Heart left ventricle (tissue), 16 donors: ENCODE data around the gene UCHL5. TPM values are rescaled to one million over a fixed set of nuclear protein-coding genes. Genes with fewer than 3 reads are reported as not detected.

ENCODE experiments used
- ATAC-seq, 4 donors: fragments of 200-7000 bp; cut with Tn5 transposase; one replicate each; pipeline ENCODE4 v1.9.1; 2020 to 2022; ENCODE audit warnings: moderate library complexity in 4 of 4, mild to moderate bottlenecking in 3 of 4, moderate number of reproducible peaks in 1 of 4
- DNase-seq, 5 donors: peaks; one replicate each; pipeline ENCODE4 v3.0.0-alpha.2; 2020
- H3K27ac ChIP-seq, 12 donors: fragments of 200-600 bp; sonication (generic) in 4 of 12; one replicate each; pipeline versions ENCODE4 v1.5.0 to v1.8.0; 2016 to 2022; ENCODE audit warnings: mild to moderate bottlenecking in 2 of 12
- H3K27me3 ChIP-seq, 9 donors: fragments of 200-600 bp; sonication (generic) in 2 of 9; one replicate each; pipeline versions ENCODE4 v1.5.1 to v1.8.0; 2016 to 2022; ENCODE audit warnings: mild to moderate bottlenecking in 3 of 9
- H3K36me3 ChIP-seq, 9 donors: fragments of 200-600 bp; sonication (generic) in 2 of 9; one replicate each; pipeline versions ENCODE4 v1.5.0 to v1.8.0; 2018 to 2022; ENCODE audit warnings: mild to moderate bottlenecking in 2 of 9
- H3K4me1 ChIP-seq, 12 donors: fragments of 200-600 bp; sonication (generic) in 4 of 12; one replicate each; pipeline versions ENCODE4 v1.5.0 to v1.8.0; 2016 to 2022; ENCODE audit warnings: mild to moderate bottlenecking in 3 of 12
- H3K4me3 ChIP-seq, 12 donors: fragments of 200-600 bp; sonication (generic) in 4 of 12; one replicate each; pipeline versions ENCODE4 v1.5.0 to v1.8.0; 2017 to 2022; ENCODE audit warnings: mild to moderate bottlenecking in 9 of 12, moderate library complexity in 4 of 12
- H3K9me3 ChIP-seq, 12 donors: fragments of 200-600 bp; sonication (generic) in 4 of 12; one replicate each; pipeline versions ENCODE4 v1.5.0 to v1.8.0; 2016 to 2022; ENCODE audit warnings: mild to moderate bottlenecking in 1 of 12
- CTCF ChIP-seq, 12 donors: fragments of 200-600 bp; sonication (generic) in 4 of 12; IDR thresholded peaks; one replicate each; pipeline versions ENCODE4 v1.5.0 to v1.8.0; 2018 to 2022; ENCODE audit warnings: antibody characterized with exemption in 12 of 12, mild to moderate bottlenecking in 5 of 12
- POLR2A ChIP-seq, 2 donors: fragments of 450-650 bp; IDR thresholded peaks; one replicate each; pipeline ENCODE4 v1.6.1; 2017; ENCODE audit warnings: antibody characterized with exemption in 2 of 2, mild to moderate bottlenecking in 2 of 2, moderate library complexity in 2 of 2
- WGBS, 4 donors: extraction: QIAGEN DNeasy Blood & Tissue Kit in 2 of 4; methylation state at CpG; one replicate each; pipeline versions ENCODE4 v1.1.5 to v1.1.7; 2013 to 2018; 5-methylcytosine and 5-hydroxymethylcytosine counted together
- intact Hi-C, 10 donors: fragments of 100-400 bp; cut with DNase I; formaldehyde crosslinking; loops; one replicate each; pipeline versions ENCODE4 v1.11.1 to v1.14.2; 2022
- polyA plus RNA-seq, 2 donors: library from polyadenylated mRNA; stranded (reverse); fragments of 200-250 nt; gene quantifications; one replicate each; pipeline ENCODE4 v1.2.3, GENCODE V29; 2013
- total RNA-seq, 9 donors: library from RNA; depleted of rRNA in 2 of 9; stranded (reverse); fragments of >200 nt in 2 of 9; fragmentation: NEBNext Ultra II Directional in 3 of 9; extraction: Animal tissue kit (Norgen Biotek cat#: 25700) in 3 of 9; gene quantifications; one replicate each; pipeline versions ENCODE4 v1.1.0 to v1.2.4, GENCODE V29; 2016 to 2023
- donor health status: ischemic (EF 13 %, LVEDD 7.1; RV severe dilation, severe dysfunction).
- donor health status: healthy with polysubstance abuse.
- donor health status: DM: no; HTN: yes; CAD: no.
- donor health status: DM: no; HTN: no; CAD: no.
- donor health status: ischemic (EF 25% LVEDD 6.9; RV normal size, moderate dysfunction).
- donor health status: ischemic (EF 25% LVEDD 5.7; RV mildly dilated, moderate dysfunction).
- donor health status: healthy.
- donor health status: DM: yes; HTN: yes; CAD: no.
- donor health status: ischemic (EF 35%, LVEDD 5.7; RV mildly dilated, moderate dysfunction).
- donor health status: nonischemic (EF 11% LVEDD 7.7; RV severe dilation, severe dysfunction).
- donor health status: DM: yes; HTN: yes; CAD: no.
- donor health status: PGD.
- donor health status: ischemic (EF 29% LVEDD 5.4; RV normal size, mild dysfunction).
- donor health status: nonischemic (EF 23%, LVEDD 6.1; RV moderate dilation, normal function).

Gene UCHL5
- total and polyA plus RNA-seq, 11 donors = 21.4 to 45.3 (median 36.0) TPM

- Histone ChIP-seq H3K9me3 (no peaks in the 10 kb centered on the region), H3K4me1 (peaks cover 0 to 57% (median 24%) of the 10 kb centered on the region in 12 donors), H3K4me3 (no peak overlapping the region), H3K27ac (no peak overlapping the region), H3K27me3 (no peaks in the 10 kb centered on the region), H3K36me3 (peaks cover 0 to 22% (median 9%) of the 10 kb centered on the region in 9 donors)
- ATAC-seq (no peak), DNase-seq (no peak)
- intact Hi-C loops = no loop called here
- TF ChIP-seq CTCF (IDR thresholded peaks at IDR 0.05) = no peak
- TF ChIP-seq POLR2A (IDR thresholded peaks at IDR 0.05) = no peak
Observed at GRCh38 chr1:193068013-193068412, 8.9 kb upstream of the UCHL5 start.

- Histone ChIP-seq H3K27ac (no peak overlapping the region), H3K4me1 (peaks cover under 1 to 58% (median 28%) of the 10 kb centered on the region in 12 donors), H3K36me3 (peaks cover 0 to 16% (median 8%) of the 10 kb centered on the region in 9 donors), H3K4me3 (no peak overlapping the region), H3K27me3 (no peaks in the 10 kb centered on the region), H3K9me3 (no peaks in the 10 kb centered on the region)
- DNase-seq (no peak), ATAC-seq (no peak)
- no peak for TF ChIP-seq POLR2A (IDR thresholded peaks at IDR 0.05)
- intact Hi-C loops = no loop called here
- 87 to 91% (median 88%) methylated on average over 4 of the region's 4 CpGs for WGBS, 4 donors
Observed at GRCh38 chr1:193066606-193067005, 7.4 kb upstream of the UCHL5 start.

GRCh38 chr1:193065954-193066353 is 6.8 kb upstream of the UCHL5 start:
- TF ChIP-seq POLR2A (IDR thresholded peaks at IDR 0.05) (no peak), CTCF (IDR thresholded peaks at IDR 0.05) (no peak)
- Histone ChIP-seq H3K27me3 (no peaks in the 10 kb centered on the region), H3K9me3 (no peaks in the 10 kb centered on the region), H3K27ac (no peak overlapping the region), H3K36me3 (peaks cover 0 to 13% (median 8%) of the 10 kb centered on the region in 9 donors), H3K4me1 (peaks cover 7 to 58% (median 30%) of the 10 kb centered on the region in 12 donors), H3K4me3 (no peak overlapping the region)
- intact Hi-C loops = no loop called here
- DNase-seq (no peak), ATAC-seq (no peak)

- H3K4me1 ChIP-seq = peaks cover 9 to 60% (median 33%) of the 10 kb centered on the region in 12 donors
- no peaks in the 10 kb centered on the region for H3K9me3 ChIP-seq
- no peak for DNase-seq
- H3K4me3 ChIP-seq = no peak overlapping the region
- TF ChIP-seq POLR2A (IDR thresholded peaks at IDR 0.05) = no peak
- no peak for TF ChIP-seq CTCF (IDR thresholded peaks at IDR 0.05)
- H3K36me3 ChIP-seq = no peaks in the 10 kb centered on the region
- H3K27me3 ChIP-seq = no peaks in the 10 kb centered on the region
- 82 to 94% (median 90%) methylated on average over 4 of the region's 4 CpGs for WGBS, 4 donors
- no peak overlapping the region for H3K27ac ChIP-seq
- no peak for ATAC-seq
- intact Hi-C loops = loop anchor here in 3 of 10 donors (5.0 kb wide), 3 partner anchors 34 to 59 kb away; partner anchors contain the start of gene CDC73 (in 1 of the 3)
Observed at GRCh38 chr1:193062698-193063463, 3.7 kb upstream of the UCHL5 start.
